Measurements from ENCODE around the gene KCMF1. TPM values are rescaled to one million over a fixed set of nuclear protein-coding genes. Genes with fewer than 3 reads are reported as not detected.

The KCMF1 gene
- total and polyA plus RNA-seq, 2 of the 13 experiments (the other 11 are each of a cell fraction or from before 2014, with no cell fraction given) = 62.1 to 116 TPM

GRCh38 chr2:84942166-84942565, 28.8 kb upstream of the KCMF1 start:
- H2AFZ ChIP-seq (ENCODE audit: low read length) = no peak overlapping the region
- 100% methylated on average over 2 of the region's 2 CpGs for WGBS (ENCODE audit: low lambda C conversion rate)
- DNase-seq (ENCODE audit: low spot score) (no peak), ATAC-seq (no peak), FAIRE-seq (no peak)
- H3K27me3 ChIP-seq (ENCODE audit: control insufficient read depth in 1 of 2, insufficient read depth in 2 of 2, low read length in 2 of 2) = no peaks in the 10 kb centered on the region
- H3K9ac ChIP-seq (ENCODE audit: insufficient read depth, low read depth, low read length) = no peak overlapping the region
- intact Hi-C loops (cut with micrococcal nuclease; ENCODE audit: unreplicated experiment) = no loop called here
- H3K4me3 ChIP-seq (replicated peaks in 1 of 3; ENCODE audit: insufficient read depth in 1 of 3, low read depth in 2 of 3, low read length in 3 of 3) = no peak overlapping the region
- H3K4me1 ChIP-seq (ENCODE audit: insufficient read depth, low read length) = peaks cover 53% of the 10 kb centered on the region
- POLR2A ChIA-PET = no interaction called here
- CTCF ChIA-PET (ENCODE audit: low intra/inter-chr PET ratio, low total read pairs) = no interaction called here
- no peaks in the 10 kb centered on the region for H4K20me1 ChIP-seq (ENCODE audit: insufficient read depth, low read length)
- in situ Hi-C loops (cut with HindIII; ENCODE audit: extremely low pct_ligation_motif_present, low pct_unique_long_range_greater_than_20kb) = no loop called here
- no peak for TF ChIP-seq KMT2B (CRISPR knock-in tag; IDR thresholded peaks at IDR 0.05)
- TF ChIP-seq BRCA1 (CRISPR knock-in tag; IDR thresholded peaks at IDR 0.05) = no peak
- TF ChIP-seq JUN (CRISPR knock-in tag; IDR thresholded peaks at IDR 0.05) = no peak
- no peak for TF ChIP-seq DNMT1 (CRISPR knock-in tag; IDR thresholded peaks at IDR 0.05)
- no peak for TF ChIP-seq THRA (CRISPR knock-in tag; IDR thresholded peaks at IDR 0.05; ENCODE audit: borderline replicate concordance)
- TF ChIP-seq SSRP1 (CRISPR knock-in tag; IDR thresholded peaks at IDR 0.05) = no peak
- no peak for TF ChIP-seq RBAK (CRISPR knock-in tag; IDR thresholded peaks at IDR 0.05)
- no peak for TF ChIP-seq ZNF383 (CRISPR knock-in tag; IDR thresholded peaks at IDR 0.05; ENCODE audit: borderline replicate concordance)
- no peak for TF ChIP-seq MYNN (CRISPR knock-in tag; IDR thresholded peaks at IDR 0.05; ENCODE audit: low read depth)
- no peak for TF ChIP-seq NFE2 (CRISPR knock-in tag; IDR thresholded peaks at IDR 0.05)
- TF ChIP-seq BCLAF1 (IDR thresholded peaks at IDR 0.05) = no peak
- TF ChIP-seq XBP1 (CRISPR knock-in tag; IDR thresholded peaks at IDR 0.05) = no peak
- TF ChIP-seq NFKB2 (CRISPR knock-in tag; IDR thresholded peaks at IDR 0.05; ENCODE audit: borderline replicate concordance) = no peak
- no peak for TF ChIP-seq NR0B2 (CRISPR knock-in tag; IDR thresholded peaks at IDR 0.05)
- TF ChIP-seq SP4 (CRISPR knock-in tag; IDR thresholded peaks at IDR 0.05) = no peak
- no peaks in the 10 kb centered on the region for H3K36me3 ChIP-seq (replicated peaks in 1 of 2; ENCODE audit: control insufficient read depth in 1 of 2, insufficient read depth in 2 of 2, low read length in 2 of 2)
- no peak overlapping the region for H3K4me2 ChIP-seq (ENCODE audit: low read depth, low read length)
- H3K9me3 ChIP-seq (ENCODE audit: low read length) = no peaks in the 10 kb centered on the region
- H3K27ac ChIP-seq (ENCODE audit: extremely low read length, insufficient read depth, low read length) = no peak overlapping the region
- H3K79me2 ChIP-seq (ENCODE audit: insufficient read depth, low read length) = no peaks in the 10 kb centered on the region
- no TSS peak for BruUV-seq (replicated peaks)
